ENCODE measurements around the gene TP53BP1. TPM values are rescaled to one million over a fixed set of nuclear protein-coding genes. Genes with fewer than 3 reads are reported as not detected.

TP53BP1 gene
- total RNA-seq, 2 experiments from 2014 or later = 24.3 to 27.3 TPM

- peaks cover 36% of the 10 kb centered on the region for H3K27me3 Mint-ChIP-seq (ENCODE audit: low read depth)
- H3K4me1 Mint-ChIP-seq (ENCODE audit: low read depth) = peaks cover 54% of the 10 kb centered on the region
- ATAC-seq = no peak
- CTCF ChIA-PET = no interaction called here
- peak within 1 kb of the TSS; percentile 45 for H3K4me3 Mint-ChIP-seq
- no peak within 1 kb of the TSS for H3K27ac Mint-ChIP-seq
- H3K36me3 Mint-ChIP-seq (ENCODE audit: low read depth) = peaks cover 1% of the 10 kb centered on the region
- POLR2A ChIA-PET = no interaction called here
- DNase-seq = no peak
- no peaks in the 10 kb centered on the region for H3K9me3 Mint-ChIP-seq (ENCODE audit: insufficient read depth)
Measured at GRCh38 chr15:43517354-43518196, 24.6 kb upstream of the TP53BP1 start, which contains the start of gene MAP1A. Gene MAP1A, plus strand, starts transcription at chr15:43517608. Its CDS starts 3,866 bp downstream, at chr15:43521474.

GRCh38 chr15:43516801-43517353, 23.9 kb upstream of the TP53BP1 start:
- ChIA-PET POLR2A (no interaction called here), CTCF (no interaction called here)
- H3K27ac Mint-ChIP-seq = no peak overlapping the region
- ATAC-seq (no peak), DNase-seq (no peak)
- H3K36me3 Mint-ChIP-seq (ENCODE audit: low read depth) = peaks cover 5% of the 10 kb centered on the region
- no peaks in the 10 kb centered on the region for H3K9me3 Mint-ChIP-seq (ENCODE audit: insufficient read depth)
- H3K27me3 Mint-ChIP-seq (ENCODE audit: low read depth) = peaks cover 41% of the 10 kb centered on the region
- H3K4me3 Mint-ChIP-seq = no peak overlapping the region
- H3K4me1 Mint-ChIP-seq (ENCODE audit: low read depth) = peaks cover 61% of the 10 kb centered on the region

GRCh38 chr15:43516185-43516584, 23.2 kb upstream of the TP53BP1 start:
- Mint-ChIP-seq H3K27ac (no peak overlapping the region), H3K36me3 (ENCODE audit: low read depth) (peaks cover 5% of the 10 kb centered on the region), H3K4me3 (no peak overlapping the region), H3K4me1 (ENCODE audit: low read depth) (peaks cover 68% of the 10 kb centered on the region), H3K9me3 (ENCODE audit: insufficient read depth) (no peaks in the 10 kb centered on the region), H3K27me3 (ENCODE audit: low read depth) (peaks cover 42% of the 10 kb centered on the region)
- ChIA-PET POLR2A (no interaction called here), CTCF (interaction anchor here (0.9 to 1.0 kb wide), 2 partner anchors 75 to 144 kb away, joined by 3 read pairs; no protein-coding TSS in a partner anchor)
- ATAC-seq (no peak), DNase-seq (no peak)

GRCh38 chr15:43515741-43516140, 22.8 kb upstream of the TP53BP1 start:
- Mint-ChIP-seq H3K36me3 (ENCODE audit: low read depth) (peaks cover 5% of the 10 kb centered on the region), H3K4me3 (no peak overlapping the region), H3K4me1 (ENCODE audit: low read depth) (peaks cover 72% of the 10 kb centered on the region), H3K27ac (no peak overlapping the region), H3K27me3 (ENCODE audit: low read depth) (peaks cover 42% of the 10 kb centered on the region), H3K9me3 (ENCODE audit: insufficient read depth) (no peaks in the 10 kb centered on the region)
- ChIA-PET CTCF (interaction anchor here (0.9 to 4.1 kb wide), 8 partner anchors 13 to 144 kb away, joined by 3 to 27 read pairs (median 8); partner anchors contain the start of gene TP53BP1), POLR2A (no interaction called here)
- ATAC-seq = no peak
- DNase-seq = no peak

GRCh38 chr15:43514241-43515057, 21.5 kb upstream of the TP53BP1 start:
- Mint-ChIP-seq H3K4me1 (ENCODE audit: low read depth) (peaks cover 81% of the 10 kb centered on the region), H3K4me3 (peak overlapping the region; percentile 55), H3K27me3 (ENCODE audit: low read depth) (peaks cover 38% of the 10 kb centered on the region), H3K9me3 (ENCODE audit: insufficient read depth) (no peaks in the 10 kb centered on the region), H3K27ac (peak overlapping the region; percentile 28), H3K36me3 (ENCODE audit: low read depth) (peaks cover 5% of the 10 kb centered on the region)
- ChIA-PET POLR2A (interaction anchor here (0.9 to 1.4 kb wide), 3 partner anchors 74 to 263 kb away, joined by 3 to 4 read pairs (median 4); partner anchors contain the start of genes TUBGCP4 and ZSCAN29), CTCF (interaction anchor here (0.6 to 6.7 kb wide), 23 partner anchors 8 to 184 kb away, joined by 3 to 75 read pairs (median 5); partner anchors contain the start of genes LCMT2, TP53BP1, TUBGCP4 and ZSCAN29)
- DNase-seq = peak; percentile 63
- ATAC-seq = no peak

GRCh38 chr15:43513550-43513949, 20.6 kb upstream of the TP53BP1 start:
- H3K27me3 Mint-ChIP-seq (ENCODE audit: low read depth) = peaks cover 32% of the 10 kb centered on the region
- peak overlapping the region; percentile 55 for H3K4me3 Mint-ChIP-seq
- ATAC-seq (no peak), DNase-seq (no peak)
- peaks cover 79% of the 10 kb centered on the region for H3K4me1 Mint-ChIP-seq (ENCODE audit: low read depth)
- CTCF ChIA-PET = interaction anchor here (0.9 to 6.7 kb wide), 18 partner anchors 9 to 183 kb away, joined by 3 to 75 read pairs (median 8); partner anchors contain the start of genes LCMT2, TP53BP1, TUBGCP4 and ZSCAN29
- peak overlapping the region; percentile 76 for H3K27ac Mint-ChIP-seq
- POLR2A ChIA-PET = interaction anchor here (1.4 kb wide), 1 partner anchor 263 kb away, joined by 4 read pairs; no protein-coding TSS in a partner anchor
- no peaks in the 10 kb centered on the region for H3K9me3 Mint-ChIP-seq (ENCODE audit: insufficient read depth)
- peaks cover 5% of the 10 kb centered on the region for H3K36me3 Mint-ChIP-seq (ENCODE audit: low read depth)

- H3K36me3 Mint-ChIP-seq (ENCODE audit: low read depth) = peaks cover 5% of the 10 kb centered on the region
- peaks cover 15% of the 10 kb centered on the region for H3K27me3 Mint-ChIP-seq (ENCODE audit: low read depth)
- peak overlapping the region; percentile 88 for H3K4me3 Mint-ChIP-seq
- ChIA-PET POLR2A (interaction anchor here (0.9 to 2.7 kb wide), 8 partner anchors 10 to 239 kb away, joined by 3 to 19 read pairs (median 5); partner anchors contain the start of genes PDIA3, TP53BP1, TUBGCP4 and ZSCAN29), CTCF (interaction anchor here (0.6 to 6.7 kb wide), 10 partner anchors 10 to 1162 kb away, joined by 3 to 75 read pairs (median 6); partner anchors contain the start of gene TP53BP1)
- ATAC-seq (no peak), DNase-seq (peak; percentile 38)
- H3K9me3 Mint-ChIP-seq (ENCODE audit: insufficient read depth) = no peaks in the 10 kb centered on the region
- H3K4me1 Mint-ChIP-seq (ENCODE audit: low read depth) = peaks cover 60% of the 10 kb centered on the region
- H3K27ac Mint-ChIP-seq = peak overlapping the region; percentile 53
Measured at GRCh38 chr15:43511012-43511885, 18.3 kb upstream of the TP53BP1 start.

GRCh38 chr15:43510200-43511011, 17.4 kb upstream of the TP53BP1 start:
- CTCF ChIA-PET = interaction anchor here (0.7 to 6.7 kb wide), 10 partner anchors 9 to 171 kb away, joined by 3 to 75 read pairs (median 7); partner anchors contain the start of gene TP53BP1
- H3K36me3 Mint-ChIP-seq (ENCODE audit: low read depth) = peaks cover 5% of the 10 kb centered on the region

GRCh38 chr15:43509660-43510199, 16.8 kb upstream of the TP53BP1 start:
- ATAC-seq = no peak
- peak overlapping the region; percentile 88 for H3K4me3 Mint-ChIP-seq

More at GRCh38 chr15:43510200-43511011, 17.4 kb upstream of the TP53BP1 start:
- H3K4me3 Mint-ChIP-seq = peak overlapping the region; percentile 88
- no peaks in the 10 kb centered on the region for H3K9me3 Mint-ChIP-seq (ENCODE audit: insufficient read depth)
- H3K27ac Mint-ChIP-seq = peak overlapping the region; percentile 92
- peaks cover 7% of the 10 kb centered on the region for H3K27me3 Mint-ChIP-seq (ENCODE audit: low read depth)
- DNase-seq (peak; percentile 99), ATAC-seq (peak; percentile 94)
- H3K4me1 Mint-ChIP-seq (ENCODE audit: low read depth) = peaks cover 52% of the 10 kb centered on the region
- POLR2A ChIA-PET = interaction anchor here (0.9 to 2.7 kb wide), 8 partner anchors 9 to 240 kb away, joined by 3 to 19 read pairs (median 5); partner anchors contain the start of genes PDIA3, TP53BP1, TUBGCP4 and ZSCAN29

More at GRCh38 chr15:43509660-43510199, 16.8 kb upstream of the TP53BP1 start:
- peaks cover 7% of the 10 kb centered on the region for H3K27me3 Mint-ChIP-seq (ENCODE audit: low read depth)
- H3K4me1 Mint-ChIP-seq (ENCODE audit: low read depth) = peaks cover 49% of the 10 kb centered on the region
- H3K27ac Mint-ChIP-seq = peak overlapping the region; percentile 92
- ChIA-PET POLR2A (interaction anchor here (1.0 to 2.0 kb wide), 3 partner anchors 8 to 19 kb away, joined by 5 to 19 read pairs (median 6); partner anchors contain the start of gene TP53BP1), CTCF (interaction anchor here (1.2 to 6.7 kb wide), 5 partner anchors 9 to 137 kb away, joined by 5 to 75 read pairs (median 12); partner anchors contain the start of gene TP53BP1)
- no peaks in the 10 kb centered on the region for H3K9me3 Mint-ChIP-seq (ENCODE audit: insufficient read depth)
- no peak for DNase-seq
- H3K36me3 Mint-ChIP-seq (ENCODE audit: low read depth) = peaks cover 5% of the 10 kb centered on the region
